GM12874 (cell line): Measurements from ENCODE around the gene DMBT1.

ENCODE experiments used
- TF ChIP-seq, protein P1 (sequence below): IDR thresholded peaks from 2 replicates; pipeline ENCODE4 v1.5.1; 2011; ENCODE audit warnings: low read depth, mild to moderate bottlenecking, control low read depth, low read length, moderate library complexity; ENCODE audit not compliant: insufficient read depth

The DMBT1 gene

DNA sequence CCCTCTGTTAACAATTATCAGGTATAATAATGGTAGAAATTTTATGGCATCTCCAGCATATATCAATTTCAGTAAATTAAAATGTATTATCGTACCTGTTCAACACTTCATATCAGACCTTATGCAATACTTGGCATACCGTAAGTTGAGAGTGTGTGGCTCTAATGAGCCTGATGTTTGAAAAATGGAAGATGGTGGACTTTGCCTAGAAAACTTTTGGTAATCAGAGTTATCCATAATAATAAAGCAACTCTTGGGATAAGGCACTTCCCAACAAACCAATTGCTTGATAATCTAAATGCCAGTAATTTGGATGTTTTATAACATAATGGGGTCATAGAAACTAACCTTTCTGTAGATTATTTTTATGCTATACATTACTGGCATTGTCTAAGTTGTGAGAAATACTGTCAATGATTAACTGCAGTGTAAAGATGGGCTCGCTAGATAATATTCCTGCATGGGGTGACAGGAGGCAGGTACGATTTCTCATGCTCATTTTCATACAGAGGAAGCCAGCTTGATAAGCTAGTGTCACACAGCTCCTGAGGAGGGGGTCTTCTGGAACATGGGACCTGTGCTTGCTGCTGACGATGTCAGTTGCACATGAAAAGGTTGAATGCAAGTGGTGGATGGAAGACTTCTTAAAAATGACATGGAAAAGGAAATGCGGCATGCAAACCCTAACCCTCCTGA is 27.8 kb upstream of the DMBT1 start:
- TF ChIP-seq, protein P1, sequence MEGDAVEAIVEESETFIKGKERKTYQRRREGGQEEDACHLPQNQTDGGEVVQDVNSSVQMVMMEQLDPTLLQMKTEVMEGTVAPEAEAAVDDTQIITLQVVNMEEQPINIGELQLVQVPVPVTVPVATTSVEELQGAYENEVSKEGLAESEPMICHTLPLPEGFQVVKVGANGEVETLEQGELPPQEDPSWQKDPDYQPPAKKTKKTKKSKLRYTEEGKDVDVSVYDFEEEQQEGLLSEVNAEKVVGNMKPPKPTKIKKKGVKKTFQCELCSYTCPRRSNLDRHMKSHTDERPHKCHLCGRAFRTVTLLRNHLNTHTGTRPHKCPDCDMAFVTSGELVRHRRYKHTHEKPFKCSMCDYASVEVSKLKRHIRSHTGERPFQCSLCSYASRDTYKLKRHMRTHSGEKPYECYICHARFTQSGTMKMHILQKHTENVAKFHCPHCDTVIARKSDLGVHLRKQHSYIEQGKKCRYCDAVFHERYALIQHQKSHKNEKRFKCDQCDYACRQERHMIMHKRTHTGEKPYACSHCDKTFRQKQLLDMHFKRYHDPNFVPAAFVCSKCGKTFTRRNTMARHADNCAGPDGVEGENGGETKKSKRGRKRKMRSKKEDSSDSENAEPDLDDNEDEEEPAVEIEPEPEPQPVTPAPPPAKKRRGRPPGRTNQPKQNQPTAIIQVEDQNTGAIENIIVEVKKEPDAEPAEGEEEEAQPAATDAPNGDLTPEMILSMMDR, result no peak

DNA sequence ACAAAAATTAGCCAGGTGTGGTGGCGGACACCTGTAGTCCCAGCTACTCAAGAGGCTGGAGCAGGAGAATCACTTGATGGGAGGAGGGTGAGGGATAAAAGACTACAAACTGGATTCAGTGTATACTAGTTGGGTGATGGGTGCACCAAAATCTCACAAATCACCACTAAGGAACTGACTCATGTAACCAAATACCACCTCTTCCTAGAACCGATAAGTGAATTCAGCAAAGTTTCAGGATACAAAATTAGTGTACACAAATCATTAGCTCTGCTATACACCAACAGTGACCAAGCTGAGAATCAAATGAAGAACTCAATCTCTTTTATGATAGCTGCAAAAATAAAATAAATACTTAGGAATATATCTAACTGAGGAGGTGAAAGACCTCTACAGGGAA is 23.0 kb upstream of the DMBT1 start:
- TF ChIP-seq, protein P1, result no peak

DNA sequence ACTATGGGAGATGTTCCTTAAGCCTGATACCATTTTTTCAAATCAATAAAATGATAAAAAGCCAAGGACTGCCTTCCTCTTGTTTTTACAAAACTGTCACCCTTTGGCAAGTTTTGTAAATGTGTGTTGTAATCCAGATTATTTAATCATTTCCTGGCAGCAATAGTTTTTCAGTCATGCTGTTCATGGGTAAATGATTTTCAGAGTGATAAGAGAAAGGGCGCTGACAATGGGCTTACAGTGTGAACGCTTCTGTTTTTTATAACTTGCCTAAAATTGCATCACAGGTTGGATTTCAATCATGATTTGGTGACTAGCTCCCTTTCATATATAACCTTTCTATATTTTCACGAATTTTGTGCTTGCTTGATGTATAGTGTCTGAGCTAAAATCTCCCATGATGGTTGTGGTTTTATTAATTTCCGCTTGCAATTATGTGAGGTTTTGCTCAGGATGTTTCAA is 19.0 kb upstream of the DMBT1 start:
- TF ChIP-seq, protein P1, result no peak

DNA sequence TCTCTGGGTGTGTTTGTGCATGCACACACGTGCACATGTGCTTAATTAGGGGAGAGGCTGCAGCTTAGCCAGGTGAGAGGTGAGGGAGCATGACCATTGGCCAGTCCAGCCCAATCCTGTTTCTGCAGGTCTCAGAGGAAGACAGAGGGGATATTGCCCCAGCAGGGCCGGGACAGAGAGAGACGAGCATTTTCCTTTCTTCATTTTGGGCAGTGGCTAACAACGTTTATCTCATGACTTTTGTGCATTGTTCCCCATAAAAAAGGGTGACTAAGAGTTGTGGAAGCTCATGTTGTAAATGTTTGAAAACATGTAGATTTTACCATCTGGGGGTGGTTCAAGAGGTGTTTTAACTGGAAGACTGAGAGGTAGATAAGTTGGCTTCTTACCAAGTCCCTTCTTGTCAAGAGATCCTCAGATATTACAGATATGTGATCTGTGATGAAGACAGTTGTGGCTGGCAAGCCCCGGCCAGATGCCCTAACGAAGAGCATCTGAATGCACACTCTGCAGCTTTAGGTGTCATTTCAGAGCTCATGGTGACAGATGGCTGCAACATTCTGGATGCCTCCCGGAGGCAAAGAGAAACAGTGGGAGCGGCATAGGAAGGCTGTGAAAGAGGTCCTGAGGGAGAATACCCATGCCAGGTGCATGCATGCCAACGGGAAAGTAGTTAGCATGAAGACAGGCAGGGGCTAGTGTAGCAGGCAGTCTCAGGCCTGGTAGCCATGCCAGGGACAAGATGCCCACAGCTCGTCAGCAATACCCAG is 16.7 kb upstream of the DMBT1 start:
- TF ChIP-seq, protein P1, result no peak

DNA sequence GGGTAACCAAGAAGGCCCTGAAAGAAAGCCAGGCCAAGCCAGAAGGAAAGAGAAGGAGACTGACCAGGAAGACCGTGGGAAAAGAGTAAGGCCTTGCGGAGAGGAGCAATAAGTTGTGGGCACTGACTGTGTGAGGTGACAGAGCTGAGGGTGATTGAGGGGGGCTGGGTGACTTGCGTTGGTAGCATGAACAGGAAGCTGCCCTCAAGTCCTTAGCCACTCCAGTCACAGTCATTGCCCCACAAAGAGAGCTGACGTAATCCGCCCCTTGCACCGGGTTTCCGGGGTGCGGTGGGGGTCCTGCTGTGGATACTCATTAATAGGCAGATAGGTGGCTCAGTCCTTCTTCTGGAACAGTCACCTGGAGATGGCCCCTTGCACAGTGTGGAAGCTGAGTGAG is 16.1 kb upstream of the DMBT1 start:
- TF ChIP-seq, protein P1, result no peak

DNA sequence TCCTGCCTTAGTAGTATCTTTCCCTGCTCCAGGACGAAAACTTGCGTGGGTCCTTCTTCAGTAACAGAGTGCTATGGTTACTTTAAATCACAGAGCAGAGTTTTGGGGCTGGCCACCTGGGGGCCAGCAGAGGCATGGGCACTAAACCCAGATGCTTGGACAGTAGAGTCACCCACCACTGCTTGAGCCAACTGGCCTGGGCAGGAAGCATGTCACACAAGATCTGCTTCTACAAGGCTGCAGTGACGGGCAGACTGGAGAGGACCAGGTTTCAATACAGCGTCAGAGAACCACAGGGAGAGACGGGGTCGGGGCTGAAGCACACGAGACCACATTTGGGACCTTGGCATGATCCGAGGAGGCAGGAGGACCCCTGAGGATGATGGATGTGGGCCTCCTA is 14.3 kb upstream of the DMBT1 start:
- TF ChIP-seq, protein P1, result no peak

DNA sequence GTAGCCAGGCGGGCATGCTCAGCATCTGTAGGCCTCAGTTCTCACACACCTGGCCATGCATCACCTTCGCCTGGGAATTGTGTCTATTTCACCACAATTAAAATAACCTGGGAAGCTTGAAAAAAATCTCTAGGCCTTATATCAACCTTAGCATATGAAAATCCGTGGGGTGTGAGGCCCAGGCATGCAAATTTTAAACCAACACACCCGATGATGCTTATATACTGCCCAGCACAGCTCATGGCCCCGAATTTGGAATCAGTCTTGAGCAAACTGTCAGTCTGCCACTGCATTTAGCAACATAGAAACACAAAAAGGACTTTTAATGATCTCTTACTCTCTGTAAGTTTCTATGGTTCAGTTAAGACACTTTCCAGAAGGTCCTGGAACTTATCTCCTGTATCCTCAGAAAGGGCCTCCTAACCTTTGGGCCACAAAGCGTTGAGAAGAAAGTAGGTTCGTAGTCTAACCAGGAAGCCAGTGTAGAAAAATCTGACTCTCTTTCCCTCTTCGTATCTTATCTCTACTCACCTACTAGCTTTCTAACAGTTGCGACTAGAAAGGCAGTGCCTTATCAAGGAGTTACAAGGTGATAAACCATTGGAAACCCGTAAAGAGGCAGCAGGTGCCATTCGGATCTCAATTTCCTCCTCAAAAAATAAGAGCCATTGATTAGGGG is 12.0 kb upstream of the DMBT1 start:
- TF ChIP-seq, protein P1, result no peak
